ENCODE measurements around the gene NTN4.
"Not testable (repeated sequence)": the region's sequence is repeated elsewhere in the genome, so short reads cannot be mapped to it uniquely, and the experiment has no call there.

NTN4 gene

DNA sequence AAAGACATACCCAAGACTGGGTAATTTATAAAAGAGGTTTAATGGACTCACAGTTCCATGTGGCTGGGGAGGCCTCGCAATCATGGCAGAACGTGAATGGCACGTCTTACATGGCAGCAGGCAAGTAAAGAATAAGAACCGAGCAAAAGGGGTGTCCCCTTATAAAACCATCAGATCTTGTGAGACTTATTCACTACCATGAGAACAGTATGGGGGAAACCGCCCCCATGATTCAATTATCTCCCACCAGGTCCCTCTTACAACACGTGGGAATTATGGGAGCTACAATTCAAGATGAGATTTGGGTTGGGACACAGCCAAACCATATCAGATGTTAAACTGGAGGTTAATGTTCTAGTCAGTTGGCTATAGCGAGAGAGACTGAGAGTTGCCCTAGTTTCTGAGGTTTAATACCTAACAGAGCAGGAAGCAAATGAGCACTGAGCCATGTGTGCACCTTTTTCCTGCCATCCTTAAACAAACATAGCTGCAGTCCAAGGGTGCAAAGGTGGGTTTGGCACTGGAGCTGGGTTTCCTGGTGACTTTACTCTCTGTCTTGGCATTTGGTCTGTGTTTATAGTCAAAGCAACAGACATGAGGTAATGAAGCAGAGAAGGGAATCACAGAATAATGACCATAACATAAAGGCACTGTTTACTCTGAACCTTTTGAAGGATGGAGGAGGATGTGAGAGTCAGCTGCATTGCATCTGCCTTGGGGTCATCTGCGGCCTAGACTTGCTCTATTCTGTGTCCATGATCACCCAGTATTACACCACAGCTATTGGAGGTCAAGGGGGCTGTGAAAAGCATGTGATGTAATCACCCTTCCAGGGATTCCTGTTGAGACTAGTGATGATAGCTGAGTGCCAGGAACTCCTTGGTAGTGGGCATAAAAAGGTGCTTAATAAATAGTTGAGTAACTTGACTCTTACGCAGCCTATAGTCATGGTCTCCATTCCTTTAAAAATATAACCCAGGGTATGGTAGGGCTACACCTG is 155.6 kb downstream of the NTN4 start:
- Mint-ChIP-seq H3K4me3 (no peak overlapping the region), H3K4me1 (no peaks in the 10 kb centered on the region), H3K9me3 (no peaks in the 10 kb centered on the region), H3K27ac (no peak overlapping the region), H3K27me3 (peaks cover 8% of the 10 kb centered on the region), H3K36me3 (no peaks in the 10 kb centered on the region)
- ATAC-seq (ENCODE audit: low read depth), result no peak
- no peak for DNase-seq (ENCODE audit: low spot score in 2 of 2)

DNA sequence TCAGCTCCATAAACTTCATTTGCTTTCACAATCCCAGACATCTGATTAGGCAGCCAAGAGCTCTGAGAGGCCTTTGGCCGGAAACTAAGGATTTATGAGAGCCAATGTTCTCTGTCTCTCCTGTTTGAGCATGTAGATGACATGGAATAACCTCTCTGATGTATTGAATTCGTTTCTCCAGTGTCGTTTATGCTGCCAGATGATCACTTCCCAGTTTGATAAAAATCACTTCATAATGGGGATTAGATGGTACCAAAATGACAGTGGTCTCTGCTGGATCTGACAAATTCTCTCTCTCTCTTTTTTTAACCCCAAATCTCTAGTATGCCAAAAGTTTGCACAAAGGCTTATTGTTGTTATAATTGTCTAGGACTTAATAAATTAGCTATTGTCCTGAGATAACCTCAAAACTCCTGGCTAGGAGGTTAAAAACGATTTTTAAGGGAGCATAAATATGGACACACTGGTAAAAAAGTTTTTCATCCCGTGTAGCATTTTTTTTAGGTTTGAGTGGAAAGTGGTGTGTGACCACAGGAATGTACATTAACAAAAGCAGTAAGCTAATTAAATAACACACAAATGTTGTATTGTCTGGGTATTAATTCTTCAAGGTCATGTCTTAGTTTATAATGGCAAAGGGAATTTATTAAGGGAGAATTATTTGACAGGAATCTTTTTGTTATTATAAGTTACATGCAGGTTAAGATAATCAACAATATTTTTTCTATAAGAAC is 156.7 kb downstream of the NTN4 start:
- Mint-ChIP-seq H3K36me3 (no peaks in the 10 kb centered on the region), H3K4me1 (no peaks in the 10 kb centered on the region), H3K9me3 (no peaks in the 10 kb centered on the region), H3K4me3 (no peak overlapping the region), H3K27ac (no peak overlapping the region), H3K27me3 (peaks cover 8% of the 10 kb centered on the region)
- ATAC-seq (ENCODE audit: low read depth), result no peak
- DNase-seq (ENCODE audit: low spot score in 2 of 2), result no peak

DNA sequence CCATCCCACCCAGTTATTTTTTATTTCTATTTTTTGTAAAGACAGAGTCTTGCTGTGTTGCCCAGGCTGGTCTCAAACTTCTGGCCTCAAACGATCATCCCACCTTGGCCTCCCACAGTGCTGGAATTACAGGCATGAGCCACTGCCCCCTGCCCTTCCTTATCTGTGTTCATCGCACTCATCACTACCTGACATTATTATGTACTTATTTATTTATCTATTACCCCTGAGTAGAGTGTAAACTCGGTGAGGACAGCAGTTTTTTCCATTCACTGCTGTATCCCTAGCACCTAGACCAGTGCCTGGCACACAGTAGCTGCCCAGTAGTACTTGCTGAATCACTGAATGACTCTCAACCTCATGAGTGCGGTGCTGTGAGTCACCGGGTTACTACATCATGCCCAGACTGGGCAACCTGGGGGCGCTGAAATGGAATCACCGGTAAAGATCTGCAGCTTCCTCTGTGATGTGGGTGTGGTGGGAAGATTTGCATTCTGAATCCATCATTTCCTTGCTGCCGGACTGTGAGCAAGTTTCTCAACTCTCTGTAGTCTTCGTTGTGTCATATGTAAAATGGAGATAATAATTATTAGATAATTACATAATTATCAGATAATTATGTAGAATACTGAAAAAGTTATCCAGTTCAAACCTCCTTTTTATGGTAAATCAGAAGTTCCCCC is 157.4 kb downstream of the NTN4 start:
- H3K4me3 Mint-ChIP-seq, result no peak overlapping the region
- no peaks in the 10 kb centered on the region for H3K4me1 Mint-ChIP-seq
- H3K36me3 Mint-ChIP-seq, result no peaks in the 10 kb centered on the region
- DNase-seq (ENCODE audit: low spot score in 2 of 2) (no peak), ATAC-seq (ENCODE audit: low read depth) (no peak)
- no peak overlapping the region for H3K27ac Mint-ChIP-seq
- peaks cover 8% of the 10 kb centered on the region for H3K27me3 Mint-ChIP-seq
- H3K9me3 Mint-ChIP-seq, result no peaks in the 10 kb centered on the region

DNA sequence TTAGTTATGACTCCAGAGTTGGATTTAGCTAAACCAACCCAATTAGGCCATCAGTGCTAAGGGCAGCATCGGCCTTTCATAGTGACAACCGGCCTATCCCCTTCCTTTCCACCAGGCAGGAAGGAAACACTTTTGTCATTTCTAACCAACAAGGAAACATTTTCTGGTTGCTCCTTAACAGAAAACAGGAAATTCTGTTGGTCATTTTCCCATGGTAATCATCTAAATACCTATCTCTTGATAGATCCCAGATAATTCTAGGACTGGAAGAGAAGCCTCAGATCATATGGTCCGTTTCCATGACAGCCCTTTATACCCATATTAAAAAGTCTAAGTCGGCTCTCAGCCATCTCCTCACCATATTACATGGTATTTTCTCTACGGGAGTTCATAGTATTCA is 160.1 kb downstream of the NTN4 start:
- peaks cover 2% of the 10 kb centered on the region for H3K27me3 Mint-ChIP-seq
- ATAC-seq (ENCODE audit: low read depth) (no peak), DNase-seq (ENCODE audit: low spot score in 2 of 2) (no peak)
- H3K27ac Mint-ChIP-seq, result no peak overlapping the region
- no peaks in the 10 kb centered on the region for H3K36me3 Mint-ChIP-seq
- H3K9me3 Mint-ChIP-seq, result no peaks in the 10 kb centered on the region
- no peaks in the 10 kb centered on the region for H3K4me1 Mint-ChIP-seq
- H3K4me3 Mint-ChIP-seq, result no peak overlapping the region

DNA sequence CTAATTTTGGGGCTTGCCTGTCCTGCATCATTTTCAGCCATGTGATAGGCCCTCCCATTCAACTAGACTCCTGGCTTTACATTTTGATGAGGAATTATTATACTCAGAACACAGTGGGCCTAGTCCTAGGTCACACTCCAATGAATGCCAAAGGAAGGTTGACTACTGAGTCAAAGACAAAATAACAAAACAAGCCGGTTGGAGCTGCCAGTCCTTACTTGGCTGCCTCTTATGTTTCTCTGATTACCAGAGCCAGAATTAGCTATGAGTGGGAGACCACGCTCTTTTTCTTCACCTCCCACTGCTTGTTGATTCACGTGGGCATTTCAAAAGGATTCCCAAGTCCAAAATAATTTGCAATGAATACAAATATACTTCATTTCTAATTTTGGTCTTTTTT is 161.2 kb downstream of the NTN4 start:
- H3K36me3 Mint-ChIP-seq, result no peaks in the 10 kb centered on the region
- peaks cover 2% of the 10 kb centered on the region for H3K27me3 Mint-ChIP-seq
- DNase-seq (ENCODE audit: low spot score in 2 of 2) (no peak), ATAC-seq (ENCODE audit: low read depth) (no peak)
- no peaks in the 10 kb centered on the region for H3K9me3 Mint-ChIP-seq
- no peak overlapping the region for H3K27ac Mint-ChIP-seq
- H3K4me1 Mint-ChIP-seq, result no peaks in the 10 kb centered on the region
- no peak overlapping the region for H3K4me3 Mint-ChIP-seq

DNA sequence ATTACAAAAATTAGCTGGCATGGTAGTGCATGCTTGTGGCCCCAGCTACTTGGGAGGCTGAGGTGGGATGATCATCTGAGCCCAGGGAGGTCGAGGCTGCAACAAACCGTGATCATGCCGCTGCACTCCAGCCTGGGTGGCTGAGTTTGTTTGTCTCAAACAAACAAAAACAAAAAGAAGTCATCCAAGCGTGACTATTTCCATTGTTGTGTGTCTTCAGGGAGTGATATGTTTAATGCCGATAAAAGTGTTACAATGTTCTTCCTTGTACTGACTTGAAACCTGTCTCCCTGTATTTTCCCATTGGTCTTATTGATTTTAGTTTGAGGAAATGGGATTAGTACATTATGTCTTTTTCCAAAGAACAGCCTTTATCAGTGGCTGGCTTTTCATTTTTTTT is 163.7 kb downstream of the NTN4 start:
- ATAC-seq (ENCODE audit: low read depth) (no peak), DNase-seq (ENCODE audit: low spot score in 2 of 2) (no peak)
- Mint-ChIP-seq H3K36me3 (no peaks in the 10 kb centered on the region), H3K4me1 (peaks cover 2% of the 10 kb centered on the region), H3K9me3 (no peaks in the 10 kb centered on the region), H3K4me3 (no peak overlapping the region), H3K27me3 (peaks cover 3% of the 10 kb centered on the region), H3K27ac (no peak overlapping the region)

DNA sequence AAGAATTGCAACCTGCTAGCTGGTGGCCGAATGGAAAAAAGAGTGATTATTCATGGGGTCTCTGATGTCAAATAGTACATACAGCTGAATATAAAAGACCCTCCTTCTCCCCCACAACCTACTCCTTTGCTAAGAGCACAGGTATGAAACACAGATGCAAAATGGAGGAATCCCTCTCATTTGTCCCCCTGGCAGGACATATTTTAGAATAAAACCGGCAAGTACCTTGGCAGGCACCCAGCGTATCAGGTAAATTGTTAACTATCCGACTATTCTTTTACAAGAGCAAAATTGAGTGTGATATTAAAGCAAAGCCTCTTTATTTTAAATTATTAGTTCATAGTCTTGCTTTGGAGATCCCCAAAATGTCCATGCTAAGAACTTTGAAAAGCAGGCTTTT is 165.6 kb downstream of the NTN4 start:
- Mint-ChIP-seq H3K36me3 (no peaks in the 10 kb centered on the region), H3K4me1 (peaks cover 2% of the 10 kb centered on the region), H3K4me3 (no peak overlapping the region), H3K27me3 (peaks cover 4% of the 10 kb centered on the region), H3K27ac (no peak overlapping the region), H3K9me3 (no peaks in the 10 kb centered on the region)
- ATAC-seq (ENCODE audit: low read depth) (no peak), DNase-seq (ENCODE audit: low spot score in 2 of 2) (no peak)

DNA sequence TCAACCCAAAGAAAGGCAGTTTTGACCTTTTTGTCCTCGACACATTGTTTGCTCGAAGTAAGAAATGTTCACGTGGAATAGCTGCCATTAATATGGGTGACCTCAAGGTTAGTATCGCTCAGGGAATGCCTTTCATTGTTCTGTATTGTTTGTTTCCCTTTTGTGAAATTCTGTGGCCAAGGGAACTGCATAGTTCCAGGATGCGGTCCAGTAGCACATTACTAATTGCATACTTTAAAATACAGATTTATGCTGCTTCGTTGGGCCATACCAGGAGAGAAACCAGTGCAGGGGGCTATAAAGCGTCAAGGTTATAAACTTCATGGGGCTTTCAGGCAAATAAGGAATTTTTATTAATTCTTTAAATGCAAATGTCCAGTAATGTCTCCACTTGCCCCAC is 166.0 kb downstream of the NTN4 start:
- H3K4me3 Mint-ChIP-seq, result no peak overlapping the region
- H3K27me3 Mint-ChIP-seq, result peaks cover 4% of the 10 kb centered on the region
- DNase-seq (ENCODE audit: low spot score in 2 of 2) (no peak), ATAC-seq (ENCODE audit: low read depth) (no peak)
- H3K27ac Mint-ChIP-seq, result no peak overlapping the region
- peaks cover 2% of the 10 kb centered on the region for H3K4me1 Mint-ChIP-seq
- H3K9me3 Mint-ChIP-seq, result no peaks in the 10 kb centered on the region
- no peaks in the 10 kb centered on the region for H3K36me3 Mint-ChIP-seq

DNA sequence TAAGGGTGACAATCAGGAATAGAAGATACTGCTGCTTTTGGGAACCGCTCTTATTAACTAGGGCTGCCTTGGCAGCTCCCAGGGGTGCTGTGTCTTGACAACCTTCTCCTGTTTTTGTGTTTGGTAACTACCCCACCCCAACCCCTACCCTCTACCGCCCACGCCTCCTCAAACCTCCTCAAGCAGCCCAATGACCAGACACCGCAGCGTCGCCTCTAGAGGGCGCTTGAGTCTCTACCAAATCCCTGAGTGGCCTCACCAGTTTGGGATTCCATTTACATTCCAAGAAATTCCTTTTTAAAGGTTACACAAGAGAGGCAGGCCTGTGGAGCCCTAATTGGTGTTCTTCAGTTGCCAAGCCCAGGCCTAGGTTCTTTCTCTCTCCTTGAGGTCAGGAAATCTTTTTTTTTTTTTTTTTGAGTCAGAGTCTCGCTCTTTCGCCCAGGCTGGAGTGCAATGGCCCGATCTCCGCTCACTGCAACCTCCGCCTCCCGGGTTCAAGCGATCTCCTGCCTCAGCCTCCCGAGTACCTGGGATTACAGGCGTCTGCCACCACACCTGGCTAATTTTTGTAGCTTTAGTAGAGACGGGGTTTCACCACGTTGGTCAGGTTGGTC is 166.9 kb downstream of the NTN4 start:
- no peak overlapping the region for H3K4me3 Mint-ChIP-seq
- H3K9me3 Mint-ChIP-seq, result no peaks in the 10 kb centered on the region
- H3K4me1 Mint-ChIP-seq, result peaks cover 2% of the 10 kb centered on the region
- DNase-seq (ENCODE audit: low spot score in 2 of 2) (no peak), ATAC-seq (ENCODE audit: low read depth) (peak; percentile 49)
- no peak overlapping the region for H3K27ac Mint-ChIP-seq
- H3K27me3 Mint-ChIP-seq, result peaks cover 4% of the 10 kb centered on the region
- H3K36me3 Mint-ChIP-seq, result no peaks in the 10 kb centered on the region

DNA sequence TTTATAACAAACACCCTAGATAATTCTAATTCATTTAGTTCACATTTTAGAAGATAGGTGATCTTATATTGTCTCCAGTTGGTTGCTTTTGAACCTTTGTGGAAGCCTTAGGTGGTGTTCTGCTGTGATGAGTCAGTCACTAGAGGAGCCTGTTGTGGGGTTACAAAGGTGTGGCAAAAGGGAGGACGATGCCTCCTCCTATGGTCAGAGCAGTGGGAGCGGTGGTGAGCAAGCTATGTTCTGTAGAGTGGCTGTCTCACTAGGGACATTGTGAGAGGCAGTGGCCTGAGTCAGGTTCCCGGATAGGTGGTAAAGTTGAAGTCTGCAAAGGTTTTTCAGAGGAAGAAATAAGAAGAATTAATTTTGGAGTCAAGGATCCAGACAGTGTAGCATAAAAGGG is 167.7 kb downstream of the NTN4 start:
- ATAC-seq (ENCODE audit: low read depth), result no peak
- H3K9me3 Mint-ChIP-seq, result no peaks in the 10 kb centered on the region
- DNase-seq (ENCODE audit: low spot score in 2 of 2), result no peak
- H3K27ac Mint-ChIP-seq, result no peak overlapping the region
- H3K27me3 Mint-ChIP-seq, result peaks cover 4% of the 10 kb centered on the region
- H3K4me3 Mint-ChIP-seq, result no peak overlapping the region
- peaks cover 2% of the 10 kb centered on the region for H3K4me1 Mint-ChIP-seq
- no peaks in the 10 kb centered on the region for H3K36me3 Mint-ChIP-seq

DNA sequence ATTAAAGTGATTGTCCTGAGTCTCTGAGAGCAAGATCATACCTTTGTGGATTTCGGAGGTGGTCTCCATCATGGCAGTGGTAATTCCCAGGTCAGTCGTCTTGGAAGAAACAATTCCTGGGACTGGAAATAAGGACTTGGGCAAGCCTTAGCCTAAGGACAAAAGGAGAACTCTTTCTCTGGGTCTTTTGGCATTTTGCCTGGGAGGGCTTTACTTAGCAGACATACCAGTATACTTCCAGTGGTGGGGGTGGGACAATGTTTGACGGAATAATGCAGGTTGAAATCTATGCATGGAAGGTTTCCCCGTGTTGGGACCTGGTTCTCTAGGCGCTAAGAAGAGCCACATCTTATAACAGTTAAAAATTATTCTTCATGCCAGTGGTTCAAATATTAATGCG is 168.8 kb downstream of the NTN4 start:
- ATAC-seq (ENCODE audit: low read depth), result no peak
- no peak for DNase-seq (ENCODE audit: low spot score in 2 of 2)
- H3K9me3 Mint-ChIP-seq, result no peaks in the 10 kb centered on the region
- peaks cover 2% of the 10 kb centered on the region for H3K4me1 Mint-ChIP-seq
- no peaks in the 10 kb centered on the region for H3K36me3 Mint-ChIP-seq
- no peak overlapping the region for H3K4me3 Mint-ChIP-seq
- no peak overlapping the region for H3K27ac Mint-ChIP-seq
- H3K27me3 Mint-ChIP-seq, result peaks cover 4% of the 10 kb centered on the region

DNA sequence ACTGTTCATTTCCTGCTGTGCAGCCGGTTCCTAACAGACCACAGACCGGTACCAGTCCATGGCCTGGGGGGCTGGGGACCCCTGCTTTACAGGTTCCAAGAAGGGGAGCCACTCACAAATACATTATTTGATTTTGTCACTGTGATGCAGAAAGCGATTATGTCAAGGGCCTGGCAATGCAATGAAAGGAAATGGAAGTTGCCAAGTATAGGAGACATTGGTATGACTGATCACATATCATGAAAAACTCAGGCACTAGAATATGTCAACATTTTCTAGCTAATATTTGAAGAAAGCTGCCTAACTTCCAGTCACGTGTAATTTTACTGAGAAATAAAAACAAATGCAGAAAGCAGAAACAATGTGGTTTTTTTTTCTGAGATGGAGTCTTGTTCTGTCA is 170.4 kb downstream of the NTN4 start:
- H3K27me3 Mint-ChIP-seq, result peaks cover 4% of the 10 kb centered on the region
- ATAC-seq (ENCODE audit: low read depth) (no peak), DNase-seq (ENCODE audit: low spot score in 2 of 2) (no peak)
- H3K9me3 Mint-ChIP-seq, result no peaks in the 10 kb centered on the region
- no peaks in the 10 kb centered on the region for H3K36me3 Mint-ChIP-seq
- H3K4me3 Mint-ChIP-seq, result no peak overlapping the region
- no peak overlapping the region for H3K27ac Mint-ChIP-seq
- peaks cover 9% of the 10 kb centered on the region for H3K4me1 Mint-ChIP-seq

DNA sequence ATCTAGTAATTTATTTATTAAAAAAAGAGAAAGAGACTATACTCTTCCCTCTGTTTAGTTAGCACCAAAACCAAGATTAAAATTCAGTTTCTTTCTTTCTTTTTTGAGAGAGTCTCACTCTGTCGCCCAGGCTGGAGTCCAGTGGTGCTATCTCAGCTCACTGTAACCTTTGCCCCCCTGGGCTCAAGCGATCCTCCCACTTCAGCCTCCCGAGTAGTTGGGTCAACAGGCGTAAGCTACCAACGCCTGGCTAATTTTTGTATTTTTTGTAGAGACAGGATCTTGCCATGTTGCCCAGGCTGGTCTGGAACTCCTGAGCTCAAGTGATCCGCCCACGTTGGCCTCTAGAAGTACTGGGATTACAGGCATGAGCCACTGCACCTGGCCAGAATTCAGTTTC is 174.1 kb downstream of the NTN4 start:
- not testable (repeated sequence) for ATAC-seq (ENCODE audit: low read depth); H3K4me3 Mint-ChIP-seq; H3K27ac Mint-ChIP-seq; H3K36me3 Mint-ChIP-seq; DNase-seq (ENCODE audit: low spot score in 2 of 2); H3K27me3 Mint-ChIP-seq; H3K4me1 Mint-ChIP-seq; H3K9me3 Mint-ChIP-seq

DNA sequence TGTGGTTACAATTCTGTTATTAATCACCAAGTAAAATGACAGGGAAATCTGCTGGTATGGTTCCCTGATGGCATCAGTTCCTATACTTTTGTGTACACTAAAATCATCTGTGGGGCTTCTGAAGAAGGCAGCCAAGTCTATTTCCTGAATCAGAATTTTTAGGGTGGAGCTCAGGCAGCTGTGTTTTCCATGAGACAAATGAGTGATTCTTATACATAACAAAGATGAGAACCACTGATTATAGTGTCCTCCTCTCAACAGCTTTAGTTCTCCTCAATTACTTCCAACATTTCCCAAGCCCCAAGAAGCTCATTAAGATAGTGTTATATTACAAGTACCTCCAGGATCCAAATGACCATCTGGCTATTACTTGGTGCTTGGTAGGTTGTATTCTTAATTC is 174.8 kb downstream of the NTN4 start:
- no peak overlapping the region for H3K4me3 Mint-ChIP-seq
- ATAC-seq (ENCODE audit: low read depth) (no peak), DNase-seq (ENCODE audit: low spot score in 2 of 2) (no peak)
- peaks cover 7% of the 10 kb centered on the region for H3K4me1 Mint-ChIP-seq
- H3K27me3 Mint-ChIP-seq, result peaks cover 7% of the 10 kb centered on the region
- no peaks in the 10 kb centered on the region for H3K36me3 Mint-ChIP-seq
- H3K9me3 Mint-ChIP-seq, result no peaks in the 10 kb centered on the region
- H3K27ac Mint-ChIP-seq, result no peak overlapping the region

All from memory B cell (primary cell).